NCI-H187 treated with DMSO at 0.1 percent for 48 hours (cell line): ENCODE results near the gene SERAC1.

Experiments
- DNase-seq: peaks from one replicate; lab custom pipeline; 2025; lab: John Stamatoyannopoulos, UW

The SERAC1 gene

GRCh38 chr6:158121335-158121734, 46.7 kb downstream of the SERAC1 start:
- DNase-seq, result no peak

DNA sequence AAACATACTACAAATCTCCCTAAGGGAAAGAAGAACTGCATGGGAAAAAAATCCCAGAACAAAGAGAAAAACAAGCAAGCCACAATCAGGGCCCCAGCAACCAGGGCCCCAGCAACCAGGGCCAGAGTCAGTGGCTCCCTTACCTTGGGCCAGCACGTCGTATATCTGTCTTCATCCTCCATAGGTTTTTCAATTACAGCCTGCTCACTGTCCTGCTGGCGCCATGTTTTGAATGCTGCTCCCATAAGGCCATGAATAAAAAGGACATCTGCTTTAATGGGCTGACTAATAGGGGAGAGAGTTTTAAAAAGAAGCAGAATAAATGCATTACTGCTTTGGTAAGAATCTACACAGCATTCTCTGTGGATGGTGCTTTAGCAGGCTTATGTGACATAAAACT, 49.2 kb downstream of the SERAC1 start:
- DNase-seq, result no peak

GRCh38 chr6:158115508-158115907, 52.6 kb downstream of the SERAC1 start:
- no peak for DNase-seq

DNA sequence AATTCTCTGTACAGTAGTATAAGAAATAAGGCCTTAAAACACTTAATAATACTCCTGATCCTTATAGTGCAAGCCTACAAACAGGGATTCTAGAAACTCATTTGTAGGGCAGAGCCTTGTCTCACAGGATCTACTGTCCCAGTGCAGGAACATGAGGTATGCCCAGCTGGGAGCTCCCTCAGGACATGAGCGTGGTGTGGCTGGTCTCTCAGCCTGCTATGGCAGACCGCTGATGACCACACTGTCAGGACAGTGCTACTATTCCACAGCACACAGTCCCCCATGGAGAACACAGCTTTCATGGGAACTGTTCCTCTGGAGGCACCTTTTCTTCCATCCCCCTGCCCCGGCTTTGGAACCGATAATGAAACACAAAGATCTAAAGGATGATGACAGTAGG, 53.0 kb downstream of the SERAC1 start:
- DNase-seq, result no peak

GRCh38 chr6:158113802-158114201, 54.3 kb downstream of the SERAC1 start:
- no peak for DNase-seq

DNA sequence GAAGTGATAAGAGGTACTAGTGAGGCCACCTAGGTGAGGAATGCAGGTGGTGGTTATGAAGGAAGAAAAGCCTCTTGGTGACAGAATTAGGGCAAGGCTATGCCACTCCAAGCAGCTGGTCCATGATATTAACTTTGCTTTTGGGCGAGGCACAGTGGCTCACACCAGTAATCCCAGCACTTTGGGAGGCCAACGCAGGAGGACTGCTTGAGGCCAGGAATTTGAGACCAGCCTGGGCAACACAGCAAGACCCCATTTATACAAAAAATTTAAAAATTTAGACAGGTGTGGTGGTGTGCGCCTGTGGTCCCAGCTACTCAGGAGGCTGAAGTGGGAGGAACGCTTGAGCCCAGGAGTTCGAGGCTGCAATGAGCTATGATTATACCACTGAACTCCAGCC, 56.1 kb downstream of the SERAC1 start:
- no peak for DNase-seq

DNA sequence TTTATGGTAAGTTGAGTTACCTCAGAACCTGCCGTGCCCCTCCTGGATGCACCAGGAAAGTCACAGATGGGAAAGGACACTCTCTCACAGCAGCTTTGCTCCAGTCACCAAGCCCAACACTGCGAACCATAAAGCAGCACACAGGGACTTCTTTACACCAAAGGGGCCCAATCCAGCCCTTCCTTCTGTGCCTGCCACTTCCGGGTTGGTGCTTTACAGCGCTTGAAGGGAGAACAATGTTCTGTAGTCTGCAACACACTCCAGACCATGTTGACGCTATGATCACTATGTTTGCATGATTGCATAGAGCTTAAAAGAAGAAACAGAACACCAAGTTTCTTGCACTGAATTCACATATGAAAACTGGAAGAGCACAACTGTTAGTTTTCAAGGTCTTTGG, 57.1 kb downstream of the SERAC1 start:
- DNase-seq, result no peak

- DNase-seq, result no peak
These were observed 58.3 kb downstream of the SERAC1 start for GRCh38 chr6:158109748-158110147.

DNA sequence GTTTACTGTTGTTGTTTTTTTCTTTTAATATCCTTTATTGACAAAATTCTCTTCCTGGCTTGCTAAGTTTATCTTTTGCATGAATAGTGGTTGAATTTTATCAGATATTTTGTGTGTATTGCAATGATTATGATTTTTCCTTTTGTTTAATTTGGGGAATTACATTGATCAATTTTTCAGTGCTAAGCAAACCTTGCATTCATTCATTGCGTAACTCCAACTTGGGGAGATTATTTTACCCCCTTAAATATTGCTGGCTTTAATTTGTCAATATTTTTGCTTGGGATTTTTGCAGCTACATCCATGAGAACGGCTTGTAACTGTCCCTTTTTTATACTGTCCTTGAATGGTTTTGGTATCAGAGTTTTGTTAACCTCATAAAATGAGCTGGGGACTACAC, 63.4 kb downstream of the SERAC1 start:
- DNase-seq, result no peak

DNA sequence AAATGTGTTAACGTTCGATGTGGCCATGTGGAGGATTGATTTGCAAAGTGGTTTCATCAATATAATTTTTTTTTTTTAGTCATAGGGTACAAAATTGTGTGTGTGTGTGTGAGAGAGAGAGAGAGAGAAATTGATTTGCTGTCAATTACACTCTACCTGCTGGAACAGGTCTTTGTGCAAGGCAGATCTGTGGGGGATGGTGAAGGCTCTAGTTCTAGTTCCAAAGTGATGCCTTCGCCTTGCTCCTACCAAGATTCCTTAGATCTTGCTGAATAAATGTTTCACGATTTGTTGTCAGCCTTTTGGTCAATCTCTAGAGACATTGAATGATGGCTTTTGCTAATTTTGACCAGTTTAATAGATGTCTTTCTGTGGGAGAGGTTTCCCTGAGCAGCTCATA, 64.8 kb downstream of the SERAC1 start:
- no peak for DNase-seq

- DNase-seq, result no peak
These were observed 72.4 kb downstream of the SERAC1 start for GRCh38 chr6:158095671-158096070.

DNA sequence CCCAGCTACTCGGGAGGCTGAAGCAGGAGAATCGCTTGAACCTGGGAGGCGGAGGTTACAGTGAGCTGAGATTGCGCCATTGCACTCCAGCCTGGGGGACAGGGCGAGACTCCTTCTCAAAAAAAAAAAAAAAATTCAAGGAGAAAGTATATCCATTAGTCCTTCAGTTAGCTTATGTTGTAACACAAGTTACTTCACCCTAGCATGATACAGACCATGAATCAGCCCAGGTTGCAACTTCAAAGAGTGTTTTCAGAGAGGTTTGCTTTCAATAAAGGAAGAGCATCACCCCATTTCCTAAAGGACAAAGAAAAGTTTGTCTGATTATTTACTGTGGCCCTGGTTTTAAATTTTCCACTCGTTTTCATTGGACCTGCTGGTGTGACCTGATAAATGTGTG, 73.0 kb downstream of the SERAC1 start:
- DNase-seq, result no peak

- DNase-seq, result no peak
These were observed 75.3 kb downstream of the SERAC1 start for GRCh38 chr6:158092806-158093205.

DNA sequence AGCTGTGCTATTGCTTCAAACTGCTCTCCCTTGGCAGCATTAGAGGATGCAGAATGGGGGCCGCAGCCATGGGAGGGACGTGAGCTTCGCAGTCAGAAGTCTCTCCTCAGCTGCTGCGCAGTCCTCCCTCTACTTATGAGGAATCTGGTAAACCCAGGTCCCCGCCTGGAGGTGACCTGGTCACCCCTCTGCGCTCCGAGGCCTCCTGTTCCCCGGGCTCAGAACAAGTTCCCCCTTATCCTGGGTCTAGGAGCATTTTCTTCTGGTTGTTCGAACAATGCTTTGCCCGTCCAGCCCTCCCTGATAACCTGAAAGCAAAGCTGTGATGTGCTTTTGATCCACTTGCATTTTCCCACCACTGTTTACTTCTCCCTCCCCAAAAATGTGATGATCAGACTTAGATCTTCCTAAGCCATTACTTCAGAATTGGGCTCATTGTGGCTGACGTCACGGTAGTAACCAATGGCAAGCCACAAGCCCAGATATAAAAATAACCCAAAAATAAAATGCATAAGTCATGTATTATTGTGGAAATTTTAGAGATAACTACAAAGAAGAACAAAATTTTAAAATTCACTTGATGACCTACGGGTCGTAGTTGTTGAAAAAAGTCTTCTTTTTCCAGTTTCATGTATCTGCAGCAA, 80.7 kb downstream of the SERAC1 start:
- no peak for DNase-seq

DNA sequence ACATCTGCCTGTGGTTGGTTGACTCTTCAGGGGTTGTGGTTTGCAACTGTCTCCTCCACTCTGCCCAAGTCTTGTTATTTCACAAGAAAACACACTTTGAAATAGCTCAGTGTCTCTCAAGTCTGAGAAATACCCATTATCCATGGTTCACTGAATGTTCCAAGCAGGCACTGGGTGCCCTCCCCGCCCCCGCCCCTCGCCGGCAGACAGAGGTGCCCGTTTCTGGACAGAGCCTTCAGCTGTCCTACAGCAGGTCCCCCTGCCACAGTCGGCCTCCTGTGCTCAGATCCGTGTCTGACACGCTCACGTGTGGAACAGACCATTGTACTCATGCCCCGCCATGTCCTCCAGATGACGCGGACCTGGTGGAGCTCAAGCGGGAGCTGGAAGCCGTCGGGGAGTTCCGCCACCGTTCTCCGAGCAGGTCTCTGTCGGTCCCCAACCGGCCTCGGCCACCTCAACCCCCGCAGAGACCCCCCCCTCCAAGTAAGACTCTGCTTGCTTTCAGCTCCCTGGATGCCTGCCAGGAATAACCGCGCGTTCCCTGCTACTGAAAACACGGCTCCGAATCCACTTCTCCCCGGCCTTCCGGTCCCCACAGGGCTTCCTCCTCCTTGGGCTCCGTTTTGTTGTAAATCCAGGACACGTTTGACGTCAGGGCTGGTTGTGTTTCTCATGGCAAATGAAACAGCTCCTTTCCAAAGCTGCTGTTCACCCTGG, 81.4 kb downstream of the SERAC1 start:
- no peak for DNase-seq

GRCh38 chr6:158086054-158086503, 82.0 kb downstream of the SERAC1 start:
- no peak for DNase-seq

GRCh38 chr6:158085261-158086053, 82.6 kb downstream of the SERAC1 start:
- no peak for DNase-seq

GRCh38 chr6:158083455-158084325, 84.4 kb downstream of the SERAC1 start:
- DNase-seq, result no peak

- DNase-seq, result no peak
These were observed 86.5 kb downstream of the SERAC1 start for GRCh38 chr6:158081657-158081935.

DNA sequence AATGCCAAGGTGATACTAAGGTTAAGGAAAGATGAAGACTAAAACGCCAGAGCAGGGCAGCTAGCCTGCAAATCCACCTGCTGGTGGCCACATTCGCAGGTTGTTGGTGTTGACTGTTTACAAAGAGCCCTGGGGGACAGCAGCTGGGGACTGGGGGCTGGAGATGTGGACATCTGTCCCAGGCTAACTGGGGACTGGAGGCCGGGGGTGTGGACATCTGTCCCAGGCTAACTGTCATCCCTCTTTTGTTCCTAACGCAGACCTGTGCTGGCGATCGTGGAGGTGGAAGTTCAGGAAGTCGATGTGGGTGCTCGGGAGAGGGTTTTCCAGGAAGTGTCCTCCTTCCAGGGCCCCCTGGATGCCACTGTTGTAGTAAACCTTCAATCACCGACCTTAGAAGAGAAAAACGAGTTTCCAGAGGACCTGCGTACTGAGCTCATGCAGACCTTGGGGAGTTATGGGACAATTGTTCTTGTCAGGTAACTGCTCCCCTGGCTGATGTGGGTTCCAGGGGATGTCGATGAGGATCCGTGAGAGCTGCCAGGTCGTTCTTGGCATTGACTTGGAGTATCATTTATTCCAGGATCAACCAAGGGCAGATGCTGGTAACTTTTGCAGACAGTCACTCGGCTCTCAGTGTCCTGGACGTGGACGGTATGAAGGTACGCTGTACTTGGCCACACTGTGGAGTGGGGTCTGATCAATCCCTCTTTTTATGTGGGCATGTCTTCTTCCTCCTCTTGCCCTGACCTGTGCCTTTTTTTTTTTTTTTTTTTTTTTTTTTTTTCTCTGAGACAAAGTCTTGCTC, 87.0 kb downstream of the SERAC1 start:
- no peak for DNase-seq

GRCh38 chr6:158078320-158078719, 89.7 kb downstream of the SERAC1 start:
- no peak for DNase-seq
